Measurements from ENCODE around the gene DNAAF8.

Gene DNAAF8

GRCh38 chr16:4734063-4734729 lies at the start of gene DNAAF8, which contains the start of gene ANKS3:
DNAAF8 (plus strand) TSS chr16:4734537; CDS start chr16:4736515, 1,978 bp downstream.
ANKS3 (minus strand) TSS chr16:4734271; CDS start chr16:4730149, 4,122 bp downstream.
- peak; percentile 83 for DNase-seq (ENCODE audit: low read depth, low spot score)

- DNase-seq (ENCODE audit: low read depth, low spot score) = no peak
These were observed 49.6 kb upstream of the DNAAF8 start for GRCh38 chr16:4684763-4685162.

DNA sequence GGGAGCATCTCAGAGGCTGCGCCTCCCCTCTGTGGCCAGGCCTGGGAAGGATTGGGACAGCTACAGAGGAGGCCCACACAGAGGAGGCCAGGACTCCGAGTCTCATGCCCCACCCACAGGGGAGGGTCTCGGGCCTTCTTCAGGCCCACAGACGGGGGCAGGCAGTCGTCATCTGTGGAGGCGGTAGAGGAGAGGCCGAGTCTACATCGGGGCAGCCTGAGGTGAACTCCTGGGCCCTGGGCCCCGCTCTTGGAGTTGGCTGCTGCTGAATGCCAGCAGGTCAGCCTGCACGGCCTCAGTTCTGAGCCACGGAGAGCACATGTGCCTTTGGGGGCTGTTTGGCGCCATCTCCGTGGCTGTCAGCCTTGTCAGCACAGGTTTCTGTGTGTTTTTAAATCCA lies 49.0 kb upstream of the DNAAF8 start:
- no peak for DNase-seq (ENCODE audit: low read depth, low spot score)

DNA sequence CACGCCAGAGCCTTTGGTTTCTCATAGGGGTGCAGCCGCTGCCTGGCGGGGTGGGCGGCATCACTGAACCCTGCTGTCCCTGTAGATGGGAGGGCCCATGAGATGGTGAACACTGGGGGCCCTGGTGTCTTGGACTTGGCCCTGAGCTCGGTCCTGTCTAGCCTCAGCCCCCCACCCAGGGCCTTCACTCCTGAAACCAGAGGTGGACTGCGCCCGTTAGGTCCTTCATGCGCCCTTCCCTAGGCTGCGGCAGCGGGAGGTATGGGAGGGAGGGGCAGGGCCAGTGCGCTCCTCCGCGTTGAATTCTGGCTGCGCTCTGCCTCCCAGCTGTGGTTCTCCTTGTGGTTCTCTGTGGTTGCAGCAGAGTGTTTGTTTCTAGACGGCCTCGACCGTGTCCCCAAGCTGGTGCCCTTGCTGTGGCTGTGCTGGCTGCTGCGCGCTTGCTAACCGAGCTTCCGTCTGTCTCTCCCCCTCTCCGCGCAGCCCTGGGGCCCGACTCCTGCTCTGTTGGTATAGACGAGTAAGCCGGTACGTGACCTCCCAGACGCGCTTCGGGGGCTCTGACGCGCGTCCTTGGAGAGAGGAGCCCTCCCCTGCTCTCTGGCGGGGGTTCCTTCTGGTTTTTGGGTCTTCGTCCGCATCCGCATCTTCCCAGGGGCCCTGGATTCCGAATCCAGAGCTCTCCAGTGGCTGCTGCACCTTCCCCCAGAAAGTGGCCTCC lies 48.4 kb upstream of the DNAAF8 start:
- DNase-seq (ENCODE audit: low read depth, low spot score) = no peak

- no peak for DNase-seq (ENCODE audit: low read depth, low spot score)
These were observed 47.7 kb upstream of the DNAAF8 start for GRCh38 chr16:4686497-4687210.

DNA sequence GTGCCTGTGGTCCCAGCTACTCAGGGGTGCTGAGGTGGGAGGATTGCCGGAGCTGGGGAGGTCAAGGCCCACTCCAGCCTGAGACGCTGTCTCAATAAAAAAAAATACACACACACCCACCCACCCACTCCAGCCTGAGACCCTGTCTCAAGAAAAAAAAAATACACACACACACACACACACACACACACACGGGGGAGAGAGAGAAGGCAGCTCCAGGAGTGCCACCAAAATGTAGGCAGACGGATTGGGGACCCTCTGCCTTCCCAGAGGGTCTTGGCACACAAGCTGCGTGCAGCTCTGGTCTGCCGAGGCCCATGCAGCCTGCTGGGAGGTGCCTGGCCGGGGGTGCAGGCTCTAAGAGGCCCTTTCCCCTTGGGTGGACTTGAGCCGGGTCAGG lies 46.9 kb upstream of the DNAAF8 start:
- no peak for DNase-seq (ENCODE audit: low read depth, low spot score)

GRCh38 chr16:4687946-4688673 lies 46.2 kb upstream of the DNAAF8 start:
- no peak for DNase-seq (ENCODE audit: low read depth, low spot score)

GRCh38 chr16:4688674-4689045 lies 45.7 kb upstream of the DNAAF8 start:
- DNase-seq (ENCODE audit: low read depth, low spot score) = no peak

DNA sequence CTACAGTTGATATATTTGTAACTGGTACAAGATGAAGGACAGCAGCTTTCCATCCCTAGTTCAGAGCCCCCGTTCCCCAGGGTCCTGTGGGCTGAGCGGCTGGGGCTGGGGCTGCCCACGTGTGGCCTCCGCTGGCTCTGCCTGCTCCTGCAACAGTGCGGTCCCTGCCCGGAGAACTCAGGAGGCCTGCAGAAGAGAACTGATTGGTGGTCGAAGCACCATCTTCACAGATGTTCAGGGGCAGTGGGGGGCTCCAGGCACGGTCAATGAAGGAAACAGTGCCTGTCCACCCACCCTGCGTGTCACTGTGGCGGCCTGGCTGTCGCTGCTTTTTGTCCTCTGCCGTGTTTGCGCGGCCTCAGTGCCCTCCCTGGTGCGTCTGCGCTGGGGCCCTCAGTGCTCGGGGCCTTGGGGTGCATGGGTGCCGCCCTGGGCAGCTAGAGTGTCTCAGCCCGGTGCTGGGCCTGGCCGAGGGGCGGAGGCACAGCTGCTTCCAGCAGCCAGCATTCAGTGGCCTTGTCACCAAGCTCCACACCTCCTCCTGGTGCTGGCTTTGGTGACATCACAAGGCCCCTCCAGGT lies 45.2 kb upstream of the DNAAF8 start:
- no peak for DNase-seq (ENCODE audit: low read depth, low spot score)

DNA sequence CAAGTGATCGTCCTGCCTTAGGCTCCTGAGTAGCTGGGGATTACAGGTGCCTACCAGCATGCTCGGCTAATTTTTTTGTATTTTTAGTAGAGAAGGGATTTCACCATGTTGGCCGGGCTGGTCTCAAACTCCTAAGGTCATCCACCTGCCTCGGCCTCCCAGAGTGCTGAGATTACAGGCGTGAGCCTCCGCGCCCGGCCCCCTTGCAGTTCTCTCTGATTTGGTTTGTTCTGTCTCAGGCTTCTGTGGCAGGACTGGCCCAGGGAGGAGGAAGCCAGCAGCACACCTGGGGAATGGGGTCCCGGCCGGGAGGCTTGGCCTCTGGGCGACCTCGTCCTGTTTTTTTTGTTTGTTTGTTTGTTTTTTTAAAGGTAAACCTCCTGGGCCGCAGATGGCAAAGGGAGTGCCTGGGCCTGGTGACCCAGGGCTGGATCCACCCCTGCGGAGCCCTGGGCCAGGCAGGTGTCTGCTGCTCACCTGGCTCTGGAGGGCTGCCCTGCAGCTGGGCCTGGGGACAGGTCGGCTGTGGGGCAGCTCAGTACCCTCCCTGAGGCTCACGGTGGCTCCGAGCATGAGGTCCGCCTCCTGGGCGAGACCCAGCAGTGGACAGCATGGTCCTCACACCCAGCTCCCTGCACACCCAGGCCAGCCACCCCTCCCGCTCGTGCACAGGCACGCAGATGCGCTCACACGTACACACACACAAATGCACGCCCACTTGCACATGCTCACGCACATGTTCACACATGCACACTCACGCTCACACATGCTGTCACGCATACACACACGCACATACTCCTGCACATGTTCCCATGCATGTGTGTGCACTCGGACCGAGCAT lies 44.3 kb upstream of the DNAAF8 start:
- no peak for DNase-seq (ENCODE audit: low read depth, low spot score)

- no peak for DNase-seq (ENCODE audit: low read depth, low spot score)
These were observed 43.2 kb upstream of the DNAAF8 start for GRCh38 chr16:4690946-4691665.

GRCh38 chr16:4691666-4692412 lies 42.5 kb upstream of the DNAAF8 start:
- no peak for DNase-seq (ENCODE audit: low read depth, low spot score)

DNA sequence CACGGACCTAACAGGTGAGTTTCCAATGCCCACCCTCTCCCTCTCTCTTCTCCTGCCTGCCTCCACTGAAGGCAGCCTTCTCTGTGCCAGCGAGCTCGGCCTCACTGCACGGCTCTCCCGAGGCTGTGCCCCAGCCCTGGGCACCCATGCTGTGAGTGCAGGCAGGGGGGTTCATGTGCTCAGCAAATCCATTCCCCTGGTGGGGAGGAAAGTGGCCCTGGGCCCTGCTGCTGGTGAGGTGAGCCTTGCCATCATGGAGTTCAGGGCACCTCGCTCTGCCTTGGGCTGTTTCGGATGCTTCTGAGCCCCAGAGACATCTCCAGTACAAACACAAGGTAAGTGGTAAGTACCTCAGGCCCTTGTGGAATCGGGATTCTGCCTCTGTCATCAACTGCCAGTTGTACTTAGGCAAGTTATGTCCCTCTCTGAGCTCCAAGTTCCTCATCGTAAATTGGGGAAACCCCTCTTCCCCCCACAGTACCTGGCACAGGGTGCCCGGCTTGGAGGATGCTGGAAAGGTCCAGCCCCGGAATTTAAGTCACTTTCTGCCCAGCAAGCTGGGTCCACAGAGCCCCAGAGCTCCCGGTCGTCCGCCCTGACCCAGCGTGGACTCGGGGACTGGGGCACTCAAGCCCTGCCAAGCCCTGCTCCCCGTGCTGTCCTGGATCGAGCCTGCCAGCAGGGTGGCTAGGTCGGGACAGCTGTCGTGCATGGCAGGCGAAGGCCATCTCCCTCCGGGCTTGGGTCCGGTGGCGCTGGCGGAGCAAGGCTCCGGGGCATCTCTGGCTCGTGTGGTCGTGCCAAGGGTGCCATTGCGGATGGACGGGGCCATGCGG lies 41.7 kb upstream of the DNAAF8 start:
- no peak for DNase-seq (ENCODE audit: low read depth, low spot score)

DNA sequence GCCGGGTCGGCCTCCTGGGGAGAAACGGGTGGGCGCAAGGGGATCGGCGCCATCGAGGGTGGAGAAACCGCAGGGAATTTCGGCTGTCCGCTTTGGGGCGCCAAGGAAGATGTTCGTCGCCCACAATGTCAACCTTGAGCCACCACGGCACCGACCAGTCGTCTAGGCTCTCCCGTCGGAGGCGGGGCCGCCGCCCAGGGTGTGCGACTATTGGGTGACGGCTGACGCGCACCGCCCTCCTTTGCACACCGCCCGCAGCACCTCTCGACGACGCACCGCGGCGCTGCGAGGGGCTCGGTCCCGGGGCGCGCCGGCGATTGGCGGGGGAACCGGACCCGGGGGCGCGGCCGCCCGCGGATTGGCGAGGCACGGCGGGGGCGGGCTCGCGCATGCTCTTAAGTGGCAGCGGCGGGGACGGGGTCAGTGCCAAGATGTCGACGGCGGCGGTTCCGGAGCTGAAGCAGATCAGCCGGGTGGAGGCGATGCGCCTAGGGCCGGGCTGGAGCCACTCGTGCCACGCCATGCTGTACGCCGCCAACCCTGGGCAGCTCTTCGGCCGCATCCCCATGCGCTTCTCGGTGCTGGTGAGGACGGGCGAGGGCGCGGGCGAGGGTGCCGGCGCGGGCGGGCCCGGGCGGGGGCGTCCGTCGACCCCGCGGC lies 40.9 kb upstream of the DNAAF8 start, which contains the start of gene NUDT16L1:
TSS of gene NUDT16L1 (plus strand) at position 267 of the 660 bp plus-strand sequence. CDS start at position 432, 165 bp downstream.
- peak; percentile 69 for DNase-seq (ENCODE audit: low read depth, low spot score)

DNA sequence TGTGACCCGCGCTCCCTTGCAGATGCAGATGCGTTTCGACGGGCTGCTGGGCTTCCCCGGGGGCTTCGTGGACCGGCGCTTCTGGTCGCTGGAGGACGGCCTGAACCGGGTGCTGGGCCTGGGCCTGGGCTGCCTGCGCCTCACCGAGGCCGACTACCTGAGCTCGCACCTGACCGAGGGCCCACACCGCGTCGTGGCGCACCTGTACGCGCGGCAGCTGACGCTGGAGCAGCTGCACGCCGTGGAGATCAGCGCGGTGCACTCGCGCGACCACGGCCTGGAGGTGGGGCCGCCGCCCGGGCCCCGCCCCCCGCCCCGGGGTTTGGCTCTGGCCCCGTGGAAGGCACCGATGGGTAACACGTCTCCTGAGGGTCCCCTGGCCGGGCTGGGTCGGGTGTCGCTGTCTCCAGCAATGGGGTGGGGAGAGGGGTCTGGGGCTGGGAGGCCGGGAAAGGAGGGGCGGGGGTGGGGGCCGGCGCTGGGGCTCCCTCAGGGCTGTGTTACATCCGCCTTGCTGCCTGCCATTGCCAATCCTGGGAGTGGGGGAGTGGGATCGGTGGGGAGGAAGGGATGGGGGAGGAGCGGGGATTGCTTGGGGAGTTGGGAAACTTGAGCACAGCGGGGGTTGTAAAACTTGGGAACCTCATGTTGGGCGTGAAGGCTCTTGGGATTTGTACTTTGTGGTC lies 40.2 kb upstream of the DNAAF8 start:
- no peak for DNase-seq (ENCODE audit: low read depth, low spot score)

DNA sequence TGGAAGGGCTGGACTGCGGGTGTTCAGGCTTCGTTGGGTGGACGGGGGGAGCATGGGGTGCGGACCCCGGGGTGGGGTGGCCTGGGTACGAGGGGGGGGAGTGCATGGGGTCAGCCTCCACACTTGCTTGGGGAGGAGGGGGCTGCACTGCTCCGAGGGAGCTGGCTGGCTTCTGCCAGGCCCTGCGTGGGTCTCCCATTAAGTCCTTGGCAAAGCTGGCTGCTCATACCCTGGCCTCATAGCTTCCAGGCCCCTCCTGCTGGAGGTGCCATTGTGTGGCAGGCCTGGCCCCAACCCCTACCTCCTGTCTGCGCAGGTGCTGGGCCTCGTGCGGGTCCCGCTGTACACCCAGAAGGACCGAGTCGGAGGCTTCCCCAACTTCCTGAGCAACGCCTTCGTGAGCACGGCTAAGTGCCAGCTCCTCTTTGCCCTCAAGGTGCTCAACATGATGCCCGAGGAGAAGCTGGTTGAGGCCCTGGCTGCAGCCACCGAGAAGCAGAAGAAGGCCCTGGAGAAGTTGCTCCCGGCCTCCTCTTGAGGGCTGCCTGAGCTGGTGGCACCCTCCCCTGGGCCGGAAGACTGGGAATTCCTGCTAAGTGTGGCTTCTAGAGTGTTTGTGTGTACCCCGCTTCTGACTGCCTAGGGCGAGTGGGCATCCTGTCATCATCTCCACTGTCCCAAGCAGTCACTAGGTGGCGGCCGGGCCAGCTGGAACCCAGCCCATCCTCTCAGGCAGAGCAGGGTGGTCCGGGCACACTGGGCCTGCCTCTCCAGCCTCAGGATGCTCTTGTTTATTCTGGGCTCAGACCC lies 39.5 kb upstream of the DNAAF8 start:
- no peak for DNase-seq (ENCODE audit: low read depth, low spot score)
